Activated CD4-positive, alpha-beta T cell treated with anti-CD3 and anti-CD28 coated beads for 4 hours (primary cell): ENCODE data around the gene ESF1.

Source experiments
- DNase-seq, 2 donors: peaks; one replicate each; pipeline ENCODE4 v3.0.0-alpha.2; 2020

ESF1 gene

GRCh38 chr20:13672690-13673089 is 112.0 kb downstream of the ESF1 start:
- DNase-seq: no peak

GRCh38 chr20:13671916-13672378 is 112.8 kb downstream of the ESF1 start:
- no peak for DNase-seq

- no peak for DNase-seq
Observed at GRCh38 chr20:13671512-13671911, 113.2 kb downstream of the ESF1 start.

GRCh38 chr20:13670160-13670559 is 114.6 kb downstream of the ESF1 start:
- no peak for DNase-seq

- DNase-seq: no peak
Observed at GRCh38 chr20:13665709-13666395, 118.9 kb downstream of the ESF1 start.
